Lower leg skin (tissue), 3 donors: ENCODE measurements around the gene NPAS2.

Experiments used
- CTCF ChIP-seq, 3 donors: fragments of 450-650 bp; IDR thresholded peaks; one replicate each; pipeline ENCODE4 v1.5.1; 2016; ENCODE audit warnings: antibody characterized with exemption in 3 of 3, mild to moderate bottlenecking in 3 of 3, moderate library complexity in 2 of 3
- POLR2A ChIP-seq, 2 donors: fragments of 450-650 bp; IDR thresholded peaks; one replicate each; pipeline ENCODE4 v1.6.1; 2016 to 2017; ENCODE audit warnings: antibody characterized with exemption in 2 of 2, mild to moderate bottlenecking in 1 of 2, moderate library complexity in 1 of 2

- TF ChIP-seq CTCF (IDR thresholded peaks at IDR 0.05) = no peak
- TF ChIP-seq POLR2A (IDR thresholded peaks at IDR 0.05) = no peak
Observed at GRCh38 chr2:100875516-100876230, 55.7 kb downstream of the NPAS2 start.
